ENCODE results near the gene TCF7L2.
A peak's percentile ranks its signal among the peaks of the same experiment; 100 is the strongest.

The TCF7L2 gene

DNA sequence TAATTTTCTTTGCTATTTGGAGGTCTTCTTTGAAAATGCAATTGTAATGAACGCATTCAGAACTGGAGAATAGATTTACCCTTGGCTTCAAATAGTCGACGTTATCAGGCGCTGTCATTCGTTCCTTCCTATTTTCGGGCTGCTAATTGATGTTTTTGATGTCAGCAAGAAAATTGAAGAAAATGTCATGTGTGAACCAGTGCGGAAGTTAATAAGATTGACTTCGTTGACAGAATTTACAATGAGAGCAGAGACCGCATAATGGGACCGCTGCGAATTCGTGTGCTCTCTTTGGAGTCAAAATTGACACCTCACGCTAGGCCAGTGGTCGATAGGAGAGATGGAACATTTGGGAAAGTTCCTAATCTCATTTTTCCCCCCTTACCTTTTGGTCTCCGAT, 168.8 kb downstream of the TCF7L2 start:
- no peak for DNase-seq (ENCODE audit: low read depth in 2 of 3, low spot score in 2 of 3)

GRCh38 chr10:113119801-113120200, 169.8 kb downstream of the TCF7L2 start:
- DNase-seq (ENCODE audit: low read depth in 2 of 3, low spot score in 2 of 3), result no peak

DNA sequence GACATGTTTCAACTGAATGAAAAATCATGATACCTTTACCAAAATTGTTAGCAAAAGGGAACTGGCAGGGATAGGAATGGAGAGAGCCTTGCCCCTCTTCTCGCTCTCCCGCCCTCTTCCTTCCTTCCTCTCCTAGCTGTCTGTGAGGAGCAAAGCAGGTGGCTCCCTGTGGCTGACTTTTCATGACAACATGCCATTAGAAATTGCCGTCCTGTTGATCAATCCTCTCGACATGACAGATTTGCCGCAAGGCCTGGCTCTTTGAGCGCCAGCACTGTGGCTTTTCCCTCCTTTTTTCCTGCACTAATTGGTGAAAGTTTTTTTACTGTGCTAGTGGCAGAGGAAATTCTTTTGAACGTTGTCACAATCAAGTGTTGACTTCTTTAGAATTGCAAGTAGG, 171.1 kb downstream of the TCF7L2 start:
- DNase-seq (ENCODE audit: low read depth in 2 of 3, low spot score in 2 of 3), result no peak

- no peak for DNase-seq (ENCODE audit: low read depth in 2 of 3, low spot score in 2 of 3)
Measured at GRCh38 chr10:113122947-113123346, 172.9 kb downstream of the TCF7L2 start.

GRCh38 chr10:113124724-113125123, 174.7 kb downstream of the TCF7L2 start:
- DNase-seq (ENCODE audit: low read depth in 2 of 3, low spot score in 2 of 3), result no peak

GRCh38 chr10:113125612-113126011, 175.6 kb downstream of the TCF7L2 start:
- no peak for DNase-seq (ENCODE audit: low read depth in 2 of 3, low spot score in 2 of 3)

GRCh38 chr10:113126229-113127201, 176.5 kb downstream of the TCF7L2 start:
- DNase-seq (ENCODE audit: low read depth in 2 of 3, low spot score in 2 of 3), result peak in 2 of 3 experiments; percentile 14 to 23

DNA sequence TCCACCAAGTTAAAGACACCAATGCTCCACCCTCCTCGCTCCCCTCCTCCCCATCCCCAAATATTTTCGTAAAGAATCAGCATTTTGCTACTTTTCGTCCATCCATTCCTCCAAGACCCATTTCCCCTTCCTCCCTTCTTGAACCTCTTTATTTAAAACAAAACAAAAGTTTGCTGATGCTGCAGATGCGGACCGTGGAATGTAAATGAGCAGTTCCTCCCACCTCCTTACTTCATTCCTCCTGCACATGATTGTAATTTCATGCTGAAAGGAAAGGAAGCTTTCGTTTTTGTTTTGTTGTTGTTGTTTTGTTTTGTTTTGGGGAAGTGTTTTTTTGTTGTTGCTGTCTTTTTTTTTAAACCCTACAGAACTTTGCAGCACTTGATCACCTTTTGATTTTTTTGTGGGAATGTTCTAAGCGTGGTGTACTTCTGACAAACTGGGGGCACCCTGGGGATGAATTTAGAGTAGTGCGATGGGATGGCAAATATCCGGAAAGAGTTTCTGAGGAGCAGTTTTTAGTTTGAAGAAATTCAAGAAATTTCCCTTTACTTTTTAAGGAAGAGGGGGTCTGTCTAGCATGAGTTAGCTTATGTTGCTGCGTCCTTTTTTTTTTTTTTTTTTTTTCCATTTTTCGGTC, 177.3 kb downstream of the TCF7L2 start:
- DNase-seq (ENCODE audit: low read depth in 2 of 3, low spot score in 2 of 3), result no peak

DNA sequence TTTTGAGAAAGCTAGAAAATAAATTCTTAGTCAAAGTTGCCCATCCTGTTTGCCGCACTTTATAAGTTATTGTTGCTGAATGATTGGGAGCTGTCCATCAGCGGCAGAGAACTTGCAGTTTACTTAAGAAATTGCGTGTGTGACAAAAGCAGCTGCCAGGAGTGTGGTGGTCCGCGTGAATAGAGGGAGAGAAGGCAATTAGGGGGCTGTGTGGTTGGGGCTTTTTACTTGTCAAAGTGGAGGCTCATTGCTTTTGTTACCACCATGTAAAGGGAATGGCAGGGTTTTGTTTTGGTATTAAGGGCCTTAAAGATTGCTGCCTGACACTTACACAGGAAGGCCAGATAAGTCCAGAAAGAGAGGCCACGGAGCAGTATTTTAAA, 177.8 kb downstream of the TCF7L2 start:
- DNase-seq (ENCODE audit: low read depth in 2 of 3, low spot score in 2 of 3), result no peak

DNA sequence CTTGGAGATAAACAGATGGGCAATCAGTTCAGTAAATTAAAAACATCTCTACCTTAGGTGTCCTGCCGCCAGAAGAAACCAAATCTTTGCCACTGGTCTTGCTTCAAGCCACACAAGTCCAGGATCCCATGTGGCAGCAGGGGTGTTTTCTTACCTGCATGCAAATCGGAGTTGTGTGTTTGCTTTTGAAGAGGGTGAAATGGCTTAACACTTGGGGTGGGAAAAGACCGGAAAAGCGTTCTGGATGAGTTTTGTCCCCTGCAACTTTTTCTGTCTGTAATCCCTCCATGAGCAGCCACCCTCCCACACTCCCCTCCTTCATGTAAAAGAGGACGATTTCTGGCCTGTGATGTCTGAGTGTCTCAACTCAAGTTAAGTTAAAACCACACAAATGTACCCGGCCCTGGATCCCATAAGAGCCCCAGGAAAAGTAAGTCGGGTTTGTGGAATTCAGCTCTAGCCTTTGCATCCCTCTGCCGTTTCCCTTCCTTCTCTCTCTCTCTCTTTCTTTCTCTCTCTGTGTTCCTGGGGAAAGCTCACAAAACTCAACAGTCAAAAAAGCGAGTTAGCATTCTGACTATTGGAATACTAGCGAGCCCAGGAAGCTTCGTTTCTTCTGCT, 178.5 kb downstream of the TCF7L2 start:
- no peak for DNase-seq (ENCODE audit: low read depth in 2 of 3, low spot score in 2 of 3)

- no peak for DNase-seq (ENCODE audit: low read depth in 2 of 3, low spot score in 2 of 3)
Measured at GRCh38 chr10:113129117-113129516, 179.1 kb downstream of the TCF7L2 start.

DNA sequence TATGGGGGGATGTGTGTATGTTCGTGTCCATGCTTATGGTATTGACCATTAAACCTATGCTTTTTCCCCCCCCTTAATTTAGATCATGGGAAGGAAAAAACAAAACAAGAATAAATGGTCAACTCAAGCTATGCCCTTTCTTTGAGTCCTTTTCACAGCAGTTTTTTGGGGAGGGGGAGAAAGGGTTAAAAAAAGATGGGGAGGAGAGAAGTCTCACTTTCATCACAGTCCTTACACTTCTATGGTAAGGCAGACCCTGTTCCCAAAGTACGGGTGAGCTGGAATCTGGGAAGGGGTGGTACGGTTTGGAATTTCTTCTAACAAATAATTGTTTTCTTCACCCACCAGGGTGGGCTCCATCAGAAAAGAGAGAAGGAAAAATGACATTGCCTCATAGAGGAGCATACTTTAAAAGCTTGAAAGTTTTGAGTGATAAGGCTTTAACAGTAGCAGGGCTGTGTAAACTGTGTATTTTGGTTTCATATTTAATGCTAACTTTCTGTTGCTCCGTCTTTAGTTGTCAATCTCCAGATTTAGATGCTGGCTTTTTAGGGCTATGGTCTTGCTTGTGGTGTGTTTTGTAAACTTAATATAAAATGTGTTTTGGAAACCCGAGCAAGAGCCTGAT, 180.1 kb downstream of the TCF7L2 start:
- DNase-seq (ENCODE audit: low read depth in 2 of 3, low spot score in 2 of 3), result no peak

DNA sequence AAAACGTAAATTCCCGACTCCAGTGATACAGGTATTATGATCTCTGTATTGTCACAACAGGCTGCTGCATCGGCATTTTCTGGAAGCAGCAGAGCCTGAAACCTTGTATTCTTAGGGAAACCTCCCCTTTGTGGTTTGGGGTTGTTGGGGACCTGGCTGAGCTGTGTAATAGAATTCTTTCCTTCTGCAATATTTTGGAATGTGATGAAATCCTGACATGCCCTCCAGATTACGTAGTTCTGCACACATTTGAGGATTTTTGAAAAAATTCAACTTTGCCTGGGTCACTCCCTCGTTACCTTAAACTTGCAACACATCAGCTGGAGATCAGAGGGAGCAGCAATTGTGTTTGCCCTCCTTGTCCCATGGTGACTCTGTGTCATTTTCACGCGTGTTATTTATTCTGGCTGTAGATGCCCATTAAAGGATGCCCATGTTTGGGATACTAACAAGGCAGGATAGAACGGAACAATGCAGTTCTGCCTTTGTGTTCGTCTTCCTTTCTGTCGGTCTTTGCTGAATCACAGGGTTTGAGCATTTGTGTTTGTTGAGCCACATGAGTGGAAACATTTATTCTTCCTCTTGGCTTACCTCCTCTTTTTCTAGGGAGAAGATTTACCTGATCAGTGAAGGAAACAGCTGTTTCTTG, 181.7 kb downstream of the TCF7L2 start:
- no peak for DNase-seq (ENCODE audit: low read depth in 2 of 3, low spot score in 2 of 3)

GRCh38 chr10:113132591-113133121, 182.6 kb downstream of the TCF7L2 start:
- no peak for DNase-seq (ENCODE audit: low read depth in 2 of 3, low spot score in 2 of 3)

GRCh38 chr10:113133497-113134115, 183.6 kb downstream of the TCF7L2 start:
- no peak for DNase-seq (ENCODE audit: low read depth in 2 of 3, low spot score in 2 of 3)

DNA sequence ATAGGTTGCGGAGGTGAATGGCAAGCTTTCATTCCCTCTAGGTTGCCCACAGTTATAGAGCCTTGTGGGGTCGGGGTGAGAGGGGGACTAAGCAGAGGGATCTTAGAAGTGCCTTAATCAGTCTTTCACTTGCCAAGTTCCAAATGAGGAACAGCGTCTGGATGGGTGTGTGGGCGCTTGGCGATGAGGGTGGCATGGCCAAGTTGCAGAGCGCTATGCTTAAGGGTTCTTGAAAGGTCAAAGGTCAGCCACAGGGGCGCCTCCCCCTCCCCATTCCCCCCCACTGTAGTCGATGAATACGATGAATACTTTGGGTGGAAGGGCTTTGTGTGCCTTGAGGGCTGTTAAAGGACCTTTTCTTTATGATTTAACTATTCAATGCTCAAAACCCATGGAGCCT, 185.0 kb downstream of the TCF7L2 start:
- no peak for DNase-seq (ENCODE audit: low read depth in 2 of 3, low spot score in 2 of 3)

- no peak for DNase-seq (ENCODE audit: low read depth in 2 of 3, low spot score in 2 of 3)
Measured at GRCh38 chr10:113137941-113138685, 188.1 kb downstream of the TCF7L2 start.

DNA sequence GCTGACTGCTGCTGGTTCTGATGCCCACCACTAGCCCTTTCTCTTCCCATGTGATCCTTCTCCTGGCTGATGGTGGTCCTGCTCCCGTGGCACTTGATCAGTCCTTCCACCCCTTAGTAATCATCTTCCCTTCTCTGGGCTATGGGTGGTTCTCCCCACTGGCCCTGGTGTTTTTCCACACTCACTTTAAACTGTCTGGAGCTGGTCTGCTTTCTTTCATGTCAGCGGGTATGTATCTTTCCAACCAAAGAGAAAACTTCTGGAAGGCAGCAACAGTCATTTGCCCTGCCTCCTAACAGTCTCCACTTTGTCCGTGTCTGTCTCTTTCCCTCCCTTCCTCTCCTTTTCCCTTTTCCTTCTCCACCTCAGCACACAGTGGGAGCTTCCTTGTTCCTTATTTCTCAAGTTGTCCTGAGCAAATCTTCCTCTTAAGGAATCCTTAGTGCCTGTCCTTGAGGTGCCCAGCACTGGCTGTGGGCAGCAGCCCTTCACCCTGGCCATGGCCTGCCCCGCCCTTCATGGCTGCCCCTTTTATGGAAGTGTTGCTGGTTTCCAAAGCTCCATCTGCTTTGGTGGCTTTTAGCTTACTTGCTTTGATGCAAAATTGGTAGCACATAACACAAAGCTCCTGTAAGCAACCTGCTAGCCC, 189.0 kb downstream of the TCF7L2 start:
- DNase-seq (ENCODE audit: low read depth in 2 of 3, low spot score in 2 of 3), result no peak

- no peak for DNase-seq (ENCODE audit: low read depth in 2 of 3, low spot score in 2 of 3)
Measured at GRCh38 chr10:113139699-113140098, 189.7 kb downstream of the TCF7L2 start.
